HG03432 (cell line): ENCODE measurements around the gene STAT5B.
"Not testable (repeated sequence)": the region's sequence is repeated elsewhere in the genome, so short reads cannot be mapped to it uniquely, and the experiment has no call there.

Source experiments
- ATAC-seq: cut with Tn5 transposase; IDR thresholded peaks from one replicate; pipeline ENCODE4 v1.9.1; 2021; ENCODE audit warnings: mild to moderate bottlenecking, moderate library complexity; ENCODE audit not compliant: unreplicated experiment

STAT5B gene

DNA sequence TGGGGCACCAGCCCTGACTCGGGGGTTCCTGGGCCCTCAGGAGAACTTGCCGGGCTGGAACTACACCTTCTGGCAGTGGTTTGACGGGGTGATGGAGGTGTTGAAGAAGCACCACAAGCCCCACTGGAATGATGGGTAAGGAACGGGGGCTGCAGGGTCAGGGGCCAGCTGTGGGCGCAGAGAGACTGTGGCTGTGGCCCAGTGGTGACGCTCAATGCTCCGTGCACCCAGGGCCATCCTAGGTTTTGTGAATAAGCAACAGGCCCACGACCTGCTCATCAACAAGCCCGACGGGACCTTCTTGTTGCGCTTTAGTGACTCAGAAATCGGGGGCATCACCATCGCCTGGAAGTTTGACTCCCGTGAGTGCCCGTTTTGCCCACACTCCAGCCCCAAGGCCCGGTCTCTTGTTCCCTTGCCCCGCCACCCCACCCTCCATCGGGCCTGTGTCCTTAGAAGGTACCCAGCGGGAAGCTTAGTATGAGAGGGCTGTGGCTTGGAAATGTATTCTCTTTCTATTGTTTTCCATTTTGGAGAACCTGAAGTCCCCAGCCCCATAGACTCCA, 31.3 kb upstream of the STAT5B start:
- no peak for ATAC-seq

DNA sequence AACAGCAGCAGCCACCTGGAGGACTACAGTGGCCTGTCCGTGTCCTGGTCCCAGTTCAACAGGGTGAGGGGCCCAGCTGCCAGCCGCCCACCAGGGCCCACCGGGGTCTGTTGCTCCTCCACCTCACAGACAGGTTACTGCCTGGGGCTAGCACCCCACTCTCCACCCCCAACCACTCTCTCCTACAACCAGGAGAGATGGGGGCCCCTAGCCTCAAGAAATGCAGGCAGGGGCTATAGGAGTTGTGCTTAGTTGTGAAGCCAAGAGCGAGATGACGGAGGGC, 30.1 kb upstream of the STAT5B start:
- no peak for ATAC-seq

DNA sequence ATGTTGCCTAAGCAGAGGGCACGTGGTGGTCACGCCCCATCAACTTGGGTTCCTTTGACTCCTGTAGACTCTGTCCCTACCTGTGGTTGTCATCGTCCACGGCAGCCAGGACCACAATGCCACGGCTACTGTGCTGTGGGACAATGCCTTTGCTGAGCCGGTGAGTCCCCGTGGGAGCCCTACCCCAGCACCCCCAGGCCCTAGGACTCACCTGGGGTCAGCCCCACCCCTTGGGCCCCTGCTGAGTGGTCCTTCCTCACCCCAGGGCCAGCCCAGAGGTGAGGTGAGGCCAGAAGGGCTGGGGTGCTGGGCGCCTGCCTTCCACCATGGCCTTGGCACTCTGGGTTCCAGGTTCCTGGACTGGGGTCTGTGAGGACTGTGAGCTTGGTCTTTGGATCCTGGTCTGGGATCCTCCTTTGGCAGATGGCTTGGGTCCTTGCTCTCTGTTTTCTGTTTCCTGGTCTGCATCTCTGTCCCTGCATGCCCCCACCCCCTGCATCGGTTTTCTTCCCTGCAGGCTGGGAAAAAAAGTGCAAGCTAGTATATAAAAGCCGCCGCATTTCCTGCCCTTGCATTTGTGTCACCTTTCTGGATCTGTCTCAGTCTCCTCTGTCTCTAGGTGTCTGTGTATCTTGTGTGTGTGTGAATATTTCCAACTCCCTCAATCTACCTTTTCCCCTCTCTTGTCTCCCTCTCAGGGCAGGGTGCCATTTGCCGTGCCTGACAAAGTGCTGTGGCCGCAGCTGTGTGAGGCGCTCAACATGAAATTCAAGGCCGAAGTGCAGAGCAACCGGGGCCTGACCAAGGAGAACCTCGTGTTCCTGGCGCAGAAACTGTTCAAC, 29.6 kb upstream of the STAT5B start:
- no peak for ATAC-seq

DNA sequence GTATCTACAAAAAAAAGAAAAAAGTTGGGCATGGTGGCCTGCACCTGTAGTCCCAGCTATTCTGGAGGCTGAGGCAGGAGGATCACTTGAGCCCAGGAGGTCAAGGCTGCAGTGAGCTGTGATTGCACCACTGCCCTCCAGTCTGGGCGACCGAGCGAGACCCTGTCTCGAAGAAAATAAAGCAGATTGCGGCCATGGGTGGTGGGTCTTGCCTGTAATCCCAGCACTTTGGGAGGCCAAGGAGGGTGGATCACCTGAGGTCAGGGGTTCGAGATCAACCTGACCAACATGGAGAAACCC, 28.8 kb upstream of the STAT5B start:
- ATAC-seq = not testable (repeated sequence)

DNA sequence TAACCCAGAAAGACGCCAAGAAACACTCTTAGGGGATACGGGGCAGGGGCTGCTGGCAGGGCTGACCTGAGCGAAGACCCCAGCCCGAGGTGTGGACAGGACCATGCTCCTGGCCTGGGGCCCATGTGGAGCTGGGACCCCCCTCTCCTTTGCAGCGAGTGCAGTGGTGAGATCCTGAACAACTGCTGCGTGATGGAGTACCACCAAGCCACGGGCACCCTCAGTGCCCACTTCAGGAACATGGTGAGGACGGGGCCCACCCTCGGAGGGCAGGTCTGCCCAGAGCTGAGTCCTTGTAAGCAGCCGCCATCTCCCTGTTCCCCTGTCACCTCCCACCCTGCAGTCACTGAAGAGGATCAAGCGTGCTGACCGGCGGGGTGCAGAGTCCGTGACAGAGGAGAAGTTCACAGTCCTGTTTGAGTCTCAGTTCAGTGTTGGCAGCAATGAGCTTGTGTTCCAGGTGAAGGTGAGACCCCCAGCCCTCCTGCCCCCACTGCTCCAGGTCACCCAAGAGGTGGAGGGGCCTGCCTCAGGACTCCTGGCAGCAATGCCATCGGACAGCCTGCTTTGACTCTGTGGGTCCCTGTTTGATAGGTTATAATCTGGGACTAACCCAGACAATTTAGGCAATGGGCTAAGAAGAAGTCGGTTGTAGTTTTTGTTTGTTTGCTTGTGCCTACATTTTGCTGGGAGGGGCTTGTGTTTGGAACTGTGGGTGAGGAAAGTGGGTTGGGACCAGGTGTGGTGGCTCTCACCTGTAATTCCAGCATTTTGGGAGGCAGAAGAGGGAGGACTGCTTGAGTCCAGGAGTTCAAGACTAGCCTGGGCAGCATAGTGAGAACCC, 28.2 kb upstream of the STAT5B start:
- ATAC-seq = no peak

DNA sequence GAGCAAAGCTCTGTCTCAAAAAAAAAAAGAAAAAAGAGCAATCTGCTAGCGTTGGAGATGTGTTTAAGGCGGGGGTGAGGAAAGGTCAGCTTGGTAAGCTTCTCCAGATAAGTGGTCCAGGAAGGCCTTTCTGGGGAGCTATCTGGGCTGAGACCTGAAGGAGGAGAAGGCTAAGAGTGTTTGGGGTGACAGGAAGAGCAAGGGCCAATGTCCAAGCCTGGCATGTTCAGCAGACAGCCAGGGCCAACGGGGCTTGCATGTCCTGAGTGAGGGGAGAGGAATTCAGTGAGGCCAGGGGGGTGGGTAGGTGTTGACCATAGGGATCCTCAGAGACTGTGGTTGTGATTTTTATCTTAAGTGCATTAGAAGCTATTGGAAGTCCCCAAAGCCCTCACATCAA, 27.5 kb upstream of the STAT5B start:
- ATAC-seq = no peak

DNA sequence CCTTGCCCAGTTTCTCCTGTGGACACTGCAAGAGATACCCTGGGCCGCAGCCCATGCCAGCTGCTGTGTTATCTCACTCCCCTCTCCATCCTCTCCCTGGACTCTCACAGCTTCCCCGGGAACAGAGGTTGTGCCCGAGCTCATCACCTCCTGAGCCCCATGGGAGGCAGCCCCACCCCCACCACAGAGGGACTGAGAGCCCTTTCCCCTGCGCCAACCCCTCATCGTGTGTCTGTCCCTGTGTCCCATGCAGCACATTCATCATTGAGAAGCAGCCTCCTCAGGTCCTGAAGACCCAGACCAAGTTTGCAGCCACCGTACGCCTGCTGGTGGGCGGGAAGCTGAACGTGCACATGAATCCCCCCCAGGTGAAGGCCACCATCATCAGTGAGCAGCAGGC, 24.8 kb upstream of the STAT5B start:
- no peak for ATAC-seq

DNA sequence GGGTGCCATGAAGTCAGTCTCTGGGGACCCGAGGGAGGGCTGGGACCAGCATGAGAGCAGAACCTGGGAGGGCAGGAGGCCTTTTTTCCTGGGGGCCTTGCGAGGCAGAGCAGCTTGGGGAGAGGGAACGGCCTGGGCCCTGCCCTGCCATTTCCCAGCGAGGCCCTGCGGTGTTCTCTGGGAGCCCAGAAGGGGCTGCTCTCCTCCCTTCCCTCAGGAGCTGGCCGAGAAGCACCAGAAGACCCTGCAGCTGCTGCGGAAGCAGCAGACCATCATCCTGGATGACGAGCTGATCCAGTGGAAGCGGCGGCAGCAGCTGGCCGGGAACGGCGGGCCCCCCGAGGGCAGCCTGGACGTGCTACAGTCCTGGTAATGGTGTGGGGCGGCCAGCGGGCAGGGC, 23.7 kb upstream of the STAT5B start:
- ATAC-seq = not testable (repeated sequence)

DNA sequence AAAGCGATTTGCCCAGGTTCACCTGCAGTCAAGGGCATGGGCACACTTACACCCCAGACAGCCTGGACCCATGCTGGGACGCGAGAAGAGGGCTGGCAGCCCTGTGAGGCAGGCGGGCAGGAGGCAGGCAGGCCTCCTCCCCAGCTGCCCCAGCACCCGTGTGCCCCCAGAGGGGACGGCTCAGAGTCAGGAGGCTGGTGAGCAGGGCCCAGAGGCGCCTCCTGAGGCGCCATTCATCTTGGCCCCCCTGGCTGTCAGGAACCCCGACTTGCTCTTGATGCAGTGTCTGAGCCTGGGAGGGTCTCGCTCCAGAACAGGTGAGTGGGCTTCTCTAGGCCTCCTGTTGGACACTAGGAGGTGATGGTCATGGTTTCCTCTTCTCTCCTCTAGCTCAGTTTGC, 23.2 kb upstream of the STAT5B start:
- not testable (repeated sequence) for ATAC-seq

DNA sequence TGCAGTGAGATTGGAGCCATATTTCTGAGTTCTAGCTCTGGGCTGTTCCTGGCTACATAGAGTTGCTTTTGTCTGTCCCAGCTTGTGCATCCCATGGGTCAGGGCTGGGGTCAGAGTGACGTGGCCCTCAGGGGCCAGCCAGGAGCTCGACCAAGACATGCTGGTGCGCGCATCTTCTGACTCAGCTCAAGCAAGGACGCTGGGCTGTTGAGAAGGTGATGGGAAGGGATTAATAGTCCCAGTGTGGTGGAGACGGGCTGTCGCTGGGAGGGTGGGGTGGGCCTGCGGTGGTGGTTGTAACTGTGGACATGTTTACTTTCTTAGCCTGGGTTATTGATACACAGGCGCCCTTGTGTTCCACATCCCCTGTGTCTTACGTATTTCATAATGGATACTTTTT, 21.6 kb upstream of the STAT5B start:
- ATAC-seq = not testable (repeated sequence)

DNA sequence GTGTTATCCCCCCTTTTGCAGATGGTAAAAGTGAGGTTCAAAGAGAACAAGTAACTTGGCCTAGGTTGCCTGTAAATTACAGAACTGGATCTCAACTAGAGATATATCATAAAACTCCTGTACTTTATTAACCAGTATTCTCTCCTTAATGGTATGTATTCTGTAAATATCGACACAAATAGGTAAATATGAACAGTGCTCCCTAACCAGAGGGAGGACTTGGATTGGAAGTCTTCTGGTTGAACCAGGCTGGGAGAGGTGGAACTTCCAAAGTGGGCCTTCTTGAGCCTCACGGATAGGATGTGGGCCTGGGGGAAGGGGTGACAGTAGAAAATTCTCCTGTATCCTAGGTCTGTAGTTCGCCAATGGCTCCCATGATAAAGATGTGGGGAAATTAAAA, 19.8 kb upstream of the STAT5B start:
- ATAC-seq = no peak

DNA sequence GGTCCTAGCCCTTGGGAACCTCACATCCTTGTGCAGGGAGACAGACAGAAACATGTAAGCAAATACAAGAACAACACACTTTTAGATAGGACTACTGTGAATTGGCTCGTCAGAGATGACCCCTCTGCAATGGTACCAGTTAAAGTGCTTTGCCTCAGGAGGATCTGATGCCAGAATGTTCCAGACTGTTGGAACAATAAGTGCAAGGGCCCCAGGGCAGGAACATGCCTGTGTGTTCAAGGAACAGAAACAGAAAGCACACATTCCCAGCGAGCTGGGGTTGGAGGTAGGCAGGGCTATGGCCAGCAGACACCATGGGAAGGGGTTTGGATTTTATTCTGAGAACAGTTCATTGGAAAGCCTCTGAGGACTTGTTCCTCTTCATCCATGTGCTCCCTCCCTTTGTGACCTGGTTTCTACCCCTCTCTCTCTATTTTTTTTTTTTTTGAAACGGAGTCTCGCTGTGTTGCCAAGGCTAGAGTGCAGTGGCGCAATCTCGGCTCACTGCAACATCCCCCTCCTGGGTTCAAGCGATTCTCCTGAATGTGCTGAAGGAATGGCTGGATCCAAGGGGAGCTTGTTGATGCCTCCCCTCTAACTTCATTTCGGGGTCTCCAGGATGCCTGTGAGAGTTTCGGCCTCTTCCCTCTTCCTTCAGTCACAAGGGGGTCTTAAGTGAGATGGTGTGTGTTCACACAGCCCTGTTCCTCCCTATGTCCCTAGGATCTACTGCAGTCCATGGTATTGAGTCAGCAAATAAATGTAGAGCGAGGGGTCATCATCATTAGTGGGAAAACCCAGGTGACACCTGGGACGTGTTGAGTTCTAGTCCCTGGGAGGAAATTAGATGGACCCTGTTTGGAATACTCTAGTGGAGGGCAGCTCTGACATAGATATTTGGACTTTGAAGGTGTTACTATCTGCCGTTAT, 18.5 kb upstream of the STAT5B start:
- no peak for ATAC-seq

DNA sequence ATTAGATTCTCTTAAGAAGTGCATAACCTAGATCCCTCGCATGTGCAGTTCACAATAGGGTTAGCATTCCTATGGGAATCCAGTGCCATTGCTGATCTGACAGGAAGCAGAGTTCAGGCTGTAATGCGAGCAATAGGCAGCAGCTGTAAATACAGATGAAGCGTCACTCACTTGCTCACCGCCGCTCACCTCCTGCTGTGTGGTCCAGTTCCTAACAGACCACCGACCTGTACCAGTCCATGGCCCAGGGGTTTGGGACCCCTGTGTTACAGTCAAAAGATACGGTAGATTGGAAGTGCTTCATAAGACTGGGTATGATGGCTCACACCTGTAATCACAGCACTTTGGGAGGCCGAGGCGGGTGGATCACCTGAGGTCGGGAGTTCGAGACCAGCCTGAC, 14.9 kb upstream of the STAT5B start:
- no peak for ATAC-seq

DNA sequence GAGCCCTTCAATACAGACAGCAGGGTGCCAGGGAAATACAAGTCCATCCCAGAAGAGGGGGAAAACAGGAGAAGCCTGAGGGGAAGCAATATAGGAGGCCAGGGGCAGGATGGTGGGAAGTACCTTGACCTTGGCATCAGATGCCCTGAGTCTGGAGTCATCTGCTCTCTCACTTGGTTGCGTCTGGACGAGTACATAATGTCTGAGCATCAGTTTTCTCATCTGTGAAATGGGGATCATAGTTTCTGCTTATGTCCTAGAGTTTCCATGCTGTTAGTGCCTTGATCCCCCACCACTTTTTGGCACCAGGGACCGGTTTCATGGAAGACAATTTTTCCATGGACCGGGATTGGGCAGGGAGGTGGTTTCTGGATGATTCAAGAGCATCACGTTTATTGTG, 14.4 kb upstream of the STAT5B start:
- ATAC-seq = no peak

DNA sequence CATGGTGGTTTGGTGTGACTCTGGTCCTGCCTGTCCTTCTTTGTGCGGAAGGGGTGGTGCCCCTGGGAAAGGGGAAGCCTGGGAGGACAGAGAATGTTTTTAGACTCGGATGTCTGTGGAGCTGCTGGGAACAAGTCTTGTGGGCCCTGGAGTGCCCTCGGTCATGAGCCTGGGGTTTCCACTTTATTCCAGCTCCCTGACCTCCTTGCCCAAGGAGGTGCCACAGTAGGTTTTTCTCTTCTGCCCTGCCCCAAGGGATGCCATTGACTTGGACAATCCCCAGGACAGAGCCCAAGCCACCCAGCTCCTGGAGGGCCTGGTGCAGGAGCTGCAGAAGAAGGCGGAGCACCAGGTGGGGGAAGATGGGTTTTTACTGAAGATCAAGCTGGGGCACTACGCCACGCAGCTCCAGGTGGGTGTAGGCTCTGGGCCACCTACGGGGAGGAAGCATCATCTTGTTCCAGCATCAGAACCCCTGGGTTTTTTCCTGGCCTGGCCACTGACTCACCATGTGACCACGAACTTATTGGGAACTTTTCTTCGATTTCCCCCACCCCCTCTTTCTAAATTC, 13.5 kb upstream of the STAT5B start:
- ATAC-seq = no peak

DNA sequence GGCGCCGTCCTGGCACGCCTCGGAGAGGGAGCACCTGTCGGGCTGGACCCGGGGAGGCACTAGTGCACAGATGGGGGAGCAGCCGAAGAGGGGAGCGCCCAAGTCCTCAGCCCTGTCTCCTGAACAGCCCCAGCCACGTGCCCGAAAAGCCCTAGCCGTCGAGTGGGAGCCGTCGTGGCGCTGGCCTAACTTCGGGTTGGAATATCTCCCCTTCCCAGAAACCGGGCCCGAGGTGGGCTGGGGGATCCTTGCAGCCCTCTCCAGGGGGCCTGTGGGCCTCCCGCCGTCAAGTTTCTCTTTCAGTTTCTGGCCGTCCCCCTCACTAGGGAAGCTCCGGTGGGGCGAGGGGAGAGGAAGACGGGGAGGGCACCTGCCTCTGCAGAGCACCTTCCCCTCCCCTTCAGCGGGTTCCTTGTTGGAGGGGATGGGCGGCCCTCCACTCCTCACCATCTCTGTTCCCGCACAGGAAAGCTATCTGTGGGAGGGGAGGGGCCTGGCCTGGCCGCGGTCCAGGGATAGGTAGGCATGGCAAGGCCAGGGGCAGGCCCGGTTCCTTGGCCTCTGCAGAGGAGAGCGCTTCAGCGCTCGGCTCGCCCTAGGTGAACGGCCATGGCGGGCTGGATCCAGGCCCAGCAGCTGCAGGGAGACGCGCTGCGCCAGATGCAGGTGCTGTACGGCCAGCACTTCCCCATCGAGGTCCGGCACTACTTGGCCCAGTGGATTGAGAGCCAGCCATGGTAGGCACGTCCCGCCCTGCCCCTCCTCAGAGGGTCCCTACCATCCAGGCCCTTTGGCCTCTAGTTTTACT, 12.8 kb upstream of the STAT5B start:
- peak; percentile 27 for ATAC-seq

DNA sequence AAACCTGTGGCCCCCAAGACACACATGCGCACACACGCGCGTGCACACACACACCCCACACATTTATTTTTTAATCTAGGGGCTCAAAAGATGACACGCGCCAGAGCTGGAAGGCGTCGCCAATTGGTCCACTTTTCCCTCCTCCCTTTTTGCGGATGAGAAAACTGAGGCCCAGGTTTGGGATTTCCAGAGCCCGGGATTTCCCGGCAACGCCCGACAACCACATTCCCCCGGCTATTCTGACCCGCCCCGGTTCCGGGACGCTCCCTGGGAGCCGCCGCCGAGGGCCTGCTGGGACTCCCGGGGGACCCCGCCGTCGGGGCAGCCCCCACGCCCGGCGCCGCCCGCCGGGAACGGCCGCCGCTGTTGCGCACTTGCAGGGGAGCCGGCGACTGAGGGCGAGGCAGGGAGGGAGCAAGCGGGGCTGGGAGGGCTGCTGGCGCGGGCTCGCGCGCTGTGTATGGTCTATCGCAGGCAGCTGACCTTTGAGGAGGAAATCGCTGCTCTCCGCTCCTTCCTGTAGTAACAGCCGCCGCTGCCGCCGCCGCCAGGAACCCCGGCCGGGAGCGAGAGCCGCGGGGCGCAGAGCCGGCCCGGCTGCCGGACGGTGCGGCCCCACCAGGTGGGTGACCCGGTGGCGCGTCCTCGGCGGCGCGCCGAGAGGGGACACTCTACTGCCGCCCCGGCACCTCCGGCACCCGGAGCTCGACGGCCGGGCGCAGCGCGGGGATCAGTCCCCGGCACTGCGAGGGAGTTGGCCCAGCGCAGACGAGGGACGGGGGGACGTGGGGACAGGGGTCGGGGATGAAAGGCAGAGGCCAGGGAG, 12.0 kb upstream of the STAT5B start, which contains the start of gene STAT5A:
Gene STAT5A (plus strand): TSS at position 522 of the 826 bp plus-strand sequence. CDS start 914 bp downstream, outside the sequence.
- peak; percentile 49 for ATAC-seq

DNA sequence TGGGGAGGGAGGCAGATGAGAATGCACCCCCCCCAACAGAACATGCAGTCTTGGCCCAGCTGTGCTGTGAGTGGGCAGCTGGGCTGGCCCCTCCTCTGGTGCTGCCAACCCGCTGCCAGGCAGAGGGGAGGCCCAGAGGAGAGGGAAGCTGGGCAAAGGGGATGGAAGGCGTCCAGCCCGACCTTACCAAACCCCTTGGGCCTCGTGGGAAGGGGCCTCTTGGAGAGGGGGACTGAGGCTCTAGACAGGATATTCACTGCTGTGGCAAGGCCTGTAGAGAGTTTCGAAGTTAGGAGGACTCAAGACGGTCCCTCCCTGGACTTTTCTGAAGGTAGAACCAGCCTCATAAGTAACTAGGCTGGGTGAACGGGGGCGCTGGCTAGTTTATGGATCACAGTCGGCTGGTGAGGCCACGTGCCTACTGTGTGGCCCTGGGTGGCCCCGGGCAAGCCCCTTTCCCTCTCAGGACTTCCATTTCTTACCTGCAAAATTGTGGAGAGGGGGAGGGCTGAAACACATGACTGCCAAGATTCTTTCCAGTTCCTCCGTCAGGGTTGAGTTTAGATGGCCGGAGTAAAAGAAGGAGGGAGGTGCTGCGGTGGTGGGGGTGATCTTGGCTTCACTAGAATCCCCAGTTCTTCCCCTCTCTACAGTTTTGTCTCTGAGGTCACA, 11.2 kb upstream of the STAT5B start:
- ATAC-seq = peak; percentile 23
